ENCODE measurements around the gene HDAC10.
"Not testable (repeated sequence)": the region's sequence is repeated elsewhere in the genome, so short reads cannot be mapped to it uniquely, and the experiment has no call there.

The HDAC10 gene

GRCh38 chr22:50218153-50218995 lies 32.7 kb downstream of the HDAC10 start:
- no peak for DNase-seq (ENCODE audit: low read depth in 2 of 2)

- DNase-seq (ENCODE audit: low read depth in 2 of 2): no peak
Measured at GRCh38 chr22:50217543-50218152, 33.4 kb downstream of the HDAC10 start.

DNA sequence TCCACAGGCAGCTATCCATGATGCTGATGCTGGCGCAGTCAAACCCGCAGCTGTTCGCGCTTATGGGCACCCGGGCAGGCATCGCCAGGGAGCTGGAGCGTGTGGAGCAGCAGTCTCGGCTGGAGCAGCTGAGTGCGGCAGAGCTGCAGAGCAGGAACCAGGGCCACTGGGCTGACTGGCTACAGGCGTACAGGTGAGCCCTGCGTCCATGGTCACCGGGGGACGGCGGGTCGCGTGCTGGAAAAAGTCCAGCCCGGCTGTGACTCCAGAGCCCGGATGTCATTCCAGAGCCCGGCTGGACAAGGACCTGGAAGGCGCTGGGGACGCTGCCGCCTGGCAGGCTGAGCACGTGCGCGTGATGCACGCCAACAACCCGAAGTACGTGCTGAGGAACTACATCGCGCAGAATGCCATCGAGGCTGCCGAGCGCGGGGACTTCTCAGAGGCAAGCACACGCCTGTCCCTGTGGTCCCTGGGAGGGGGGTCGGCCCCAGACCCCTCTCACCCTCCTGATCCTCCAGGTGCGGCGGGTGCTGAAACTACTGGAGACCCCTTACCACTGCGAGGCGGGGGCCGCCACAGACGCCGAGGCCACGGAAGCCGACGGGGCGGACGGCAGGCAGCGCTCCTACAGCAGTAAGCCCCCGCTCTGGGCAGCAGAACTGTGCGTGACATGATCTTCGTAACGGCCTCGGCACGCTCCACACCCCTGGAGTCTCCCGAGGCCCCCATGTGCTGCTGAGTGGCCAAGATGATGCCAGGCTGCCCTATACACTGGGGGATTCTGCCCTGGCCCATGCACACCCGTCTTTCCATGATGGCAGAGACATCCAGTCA lies 34.2 kb downstream of the HDAC10 start:
- DNase-seq (ENCODE audit: low read depth in 2 of 2): no peak

- no peak for DNase-seq (ENCODE audit: low read depth in 2 of 2)
Measured at GRCh38 chr22:50216055-50216683, 34.9 kb downstream of the HDAC10 start.

DNA sequence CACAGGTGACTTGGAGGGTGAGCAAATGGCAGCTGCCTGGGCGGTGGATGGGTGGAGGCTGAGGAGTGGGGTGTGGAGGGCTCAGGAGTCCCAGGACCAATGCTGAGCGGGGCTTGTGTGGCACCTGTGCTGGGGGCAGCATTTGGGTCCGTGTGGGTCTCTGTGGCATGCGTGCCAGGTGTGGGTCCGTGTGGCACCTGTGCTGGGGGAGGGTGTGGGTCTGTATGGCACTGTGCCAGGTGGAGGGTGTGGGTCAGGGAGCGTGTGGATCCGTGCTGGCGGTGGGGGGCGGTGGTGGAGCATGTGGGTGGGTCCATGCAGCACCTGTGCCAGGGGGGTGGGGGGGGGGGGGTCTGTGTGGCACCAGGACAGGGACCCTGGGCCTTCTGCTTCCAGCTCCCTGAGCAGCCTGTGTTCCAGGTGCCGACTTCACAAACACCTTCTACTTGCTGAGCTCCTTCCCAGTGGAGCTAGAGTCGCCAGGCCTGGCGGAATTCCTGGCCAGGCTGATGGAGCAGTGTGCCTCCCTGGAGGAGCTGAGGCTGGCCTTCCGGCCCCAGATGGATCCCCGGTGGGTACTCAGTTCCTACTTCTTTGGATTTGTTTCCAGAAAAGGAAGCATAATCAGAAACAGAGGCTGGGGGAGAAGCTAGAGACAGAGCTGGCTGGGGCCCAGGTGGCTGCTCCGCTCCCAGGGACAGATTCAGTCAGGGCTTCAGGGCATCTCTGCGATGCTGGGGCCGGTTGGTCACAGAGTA lies 35.6 kb downstream of the HDAC10 start:
- DNase-seq (ENCODE audit: low read depth in 2 of 2): no peak

GRCh38 chr22:50213263-50213662 lies 37.8 kb downstream of the HDAC10 start:
- DNase-seq (ENCODE audit: low read depth in 2 of 2): no peak

DNA sequence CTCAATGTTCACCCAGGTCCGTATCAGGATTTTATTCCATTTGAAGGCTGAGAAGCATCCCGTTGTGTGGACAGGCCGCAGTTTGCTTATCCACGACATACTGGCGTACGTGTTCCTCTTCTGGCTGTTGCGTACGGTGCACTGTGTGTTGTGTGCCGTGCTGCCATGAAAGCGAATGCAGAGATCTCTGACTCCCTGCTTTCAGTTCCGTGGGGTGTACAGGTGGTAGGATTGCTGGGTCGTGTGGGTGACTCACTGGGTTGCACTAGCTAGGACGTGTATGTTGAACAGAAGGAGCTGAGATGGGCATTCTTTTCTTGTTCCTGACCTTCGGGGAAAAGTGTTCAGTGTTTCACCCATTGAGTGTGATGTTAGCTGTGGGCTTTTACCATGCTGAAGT lies 39.9 kb downstream of the HDAC10 start:
- no peak for DNase-seq (ENCODE audit: low read depth in 2 of 2)

- DNase-seq (ENCODE audit: low read depth in 2 of 2): no peak
Measured at GRCh38 chr22:50210378-50211139, 40.5 kb downstream of the HDAC10 start.

DNA sequence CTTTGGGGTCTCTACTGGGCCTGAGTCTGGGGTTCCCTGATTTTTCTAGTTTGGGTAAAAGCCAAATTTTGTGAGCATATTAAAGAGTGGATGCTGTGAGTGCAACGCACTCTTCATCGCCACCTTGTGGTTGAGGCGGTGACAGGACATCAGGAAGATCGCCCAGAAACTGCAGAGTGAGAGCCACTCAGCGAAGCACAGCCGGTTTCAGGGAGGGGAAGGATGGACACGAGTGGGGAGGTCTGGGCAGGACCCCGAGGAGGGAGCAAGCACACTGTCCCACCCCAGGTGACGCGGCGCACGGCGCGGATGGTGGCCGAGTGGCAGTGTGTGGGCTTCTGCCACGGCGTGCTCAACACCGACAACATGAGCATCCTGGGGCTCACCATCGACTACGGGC lies 41.2 kb downstream of the HDAC10 start:
- DNase-seq (ENCODE audit: low read depth in 2 of 2): no peak

GRCh38 chr22:50208939-50209892 lies 41.8 kb downstream of the HDAC10 start:
- DNase-seq (ENCODE audit: low read depth in 2 of 2): no peak

- DNase-seq (ENCODE audit: low read depth in 2 of 2): no peak
Measured at GRCh38 chr22:50208430-50208938, 42.6 kb downstream of the HDAC10 start.

DNA sequence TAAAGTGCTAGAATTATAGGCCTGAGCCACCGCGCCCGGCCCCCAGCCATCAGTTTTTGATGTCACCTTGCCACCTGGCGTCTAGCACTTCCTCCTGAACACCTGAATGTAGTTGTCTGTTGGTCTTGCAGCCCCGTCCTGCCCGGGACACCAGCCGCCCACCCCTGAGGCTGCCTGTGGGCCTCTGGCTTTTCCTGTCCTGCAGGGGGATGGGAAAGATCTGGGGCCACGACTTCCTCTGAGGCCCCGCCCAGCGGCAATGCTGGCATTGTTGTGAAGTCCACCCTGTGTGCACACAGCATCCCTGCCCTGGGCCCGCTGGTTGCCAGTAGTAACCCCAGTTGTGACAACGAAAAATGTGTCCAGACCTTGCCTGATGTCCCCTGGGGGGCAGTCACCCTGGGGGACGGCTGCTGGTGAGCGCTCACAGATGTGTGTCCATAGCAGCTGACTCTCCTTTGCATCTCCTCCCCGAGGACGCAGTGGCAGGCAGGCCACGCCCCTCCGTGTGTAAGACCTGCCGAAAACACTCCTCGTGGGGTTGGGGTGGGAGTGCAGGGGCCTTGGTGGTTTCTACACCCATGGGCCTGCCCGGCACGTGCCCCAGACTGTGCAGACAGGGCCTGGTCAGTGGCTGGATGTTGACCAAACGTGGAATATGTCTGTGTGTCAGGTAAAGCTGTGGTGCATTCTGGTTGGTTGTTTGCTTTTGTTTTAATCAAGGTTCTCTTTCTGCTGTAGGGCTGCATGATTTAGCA lies 43.5 kb downstream of the HDAC10 start:
- no peak for DNase-seq (ENCODE audit: low read depth in 2 of 2)

- DNase-seq (ENCODE audit: low read depth in 2 of 2): no peak
Measured at GRCh38 chr22:50206599-50206998, 44.5 kb downstream of the HDAC10 start.

DNA sequence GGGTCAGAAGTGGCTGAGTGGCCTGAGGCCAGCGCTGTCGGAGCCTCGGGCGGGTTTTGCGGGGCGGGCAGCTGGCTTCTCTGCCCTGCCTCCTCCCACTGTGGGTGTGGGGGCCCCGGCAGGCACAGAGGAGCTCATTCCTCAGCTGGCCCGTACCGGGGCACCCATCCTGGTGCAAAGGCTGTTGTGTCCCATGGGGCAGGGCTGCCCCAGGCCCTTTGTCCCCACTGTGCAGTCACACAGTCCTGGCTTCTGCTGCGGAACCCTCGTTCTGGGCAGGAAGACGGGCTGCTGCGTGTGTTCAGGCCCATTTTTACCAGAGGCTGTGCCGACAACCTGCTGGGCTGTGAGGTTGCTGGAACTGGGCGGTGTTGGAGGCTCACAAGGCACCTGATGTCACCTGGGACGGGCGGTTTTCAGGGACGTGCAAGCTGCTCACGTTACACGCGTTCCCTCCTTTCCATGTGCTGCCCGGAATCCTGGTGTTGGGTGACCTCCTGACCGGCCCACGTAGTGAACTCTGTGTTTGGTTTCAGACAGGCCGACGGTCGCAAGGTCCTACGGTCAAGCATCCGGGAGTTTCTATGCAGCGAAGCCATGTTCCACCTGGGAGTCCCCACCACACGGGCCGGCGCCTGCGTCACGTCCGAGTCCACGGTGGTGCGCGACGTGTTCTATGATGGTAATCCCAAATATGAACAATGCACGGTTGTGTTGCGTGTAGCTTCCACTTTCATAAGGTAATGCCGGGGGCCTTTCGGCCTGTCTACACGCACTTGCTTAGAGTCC lies 45.1 kb downstream of the HDAC10 start:
- no peak for DNase-seq (ENCODE audit: low read depth in 2 of 2)

- DNase-seq (ENCODE audit: low read depth in 2 of 2): not testable (repeated sequence)
Measured at GRCh38 chr22:50204998-50205397, 46.1 kb downstream of the HDAC10 start.

DNA sequence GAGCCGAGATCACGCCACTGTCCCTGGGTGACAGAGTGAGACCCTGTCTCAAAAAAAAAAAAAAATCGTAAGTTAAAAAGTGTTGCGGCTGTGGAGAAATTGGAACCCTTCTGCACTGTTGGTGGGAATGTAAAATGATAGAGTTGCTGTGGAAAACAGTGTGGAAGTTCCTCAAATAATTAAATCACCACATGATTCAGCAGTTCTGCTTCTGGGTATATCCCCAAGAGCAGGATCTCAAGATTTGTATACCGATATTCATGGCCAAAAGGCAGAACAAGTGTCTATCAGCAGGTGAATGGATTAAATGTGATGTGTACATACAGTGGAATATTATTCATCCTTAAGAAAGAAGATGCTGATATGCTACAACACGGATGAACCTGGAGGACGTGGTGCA lies 46.5 kb downstream of the HDAC10 start:
- no peak for DNase-seq (ENCODE audit: low read depth in 2 of 2)

GRCh38 chr22:50203288-50203687 lies 47.8 kb downstream of the HDAC10 start:
- no peak for DNase-seq (ENCODE audit: low read depth in 2 of 2)
